ENCODE data around the gene YEATS4.

GRCh38 chr12:69338120-69338859, 21.3 kb upstream of the YEATS4 start:
- TF ChIP-seq, protein P1, sequence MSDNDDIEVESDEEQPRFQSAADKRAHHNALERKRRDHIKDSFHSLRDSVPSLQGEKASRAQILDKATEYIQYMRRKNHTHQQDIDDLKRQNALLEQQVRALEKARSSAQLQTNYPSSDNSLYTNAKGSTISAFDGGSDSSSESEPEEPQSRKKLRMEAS (IDR thresholded peaks at IDR 0.05), result no peak
- TF ChIP-seq NFIC (IDR thresholded peaks at IDR 0.05) (no peak), YY1 (IDR thresholded peaks at IDR 0.05; ENCODE audit: low read depth) (no peak)

All from Ishikawa (cell line).